GM19372 (cell line): ENCODE measurements around the gene CCNC.
"Not testable (repeated sequence)": the region's sequence is repeated elsewhere in the genome, so short reads cannot be mapped to it uniquely, and the experiment has no call there.

Experiments used
- ATAC-seq: cut with Tn5 transposase; IDR thresholded peaks from one replicate; pipeline ENCODE4 v1.9.1; 2021; ENCODE audit warnings: mild to moderate bottlenecking, low read depth, moderate library complexity; ENCODE audit not compliant: unreplicated experiment

The CCNC gene

DNA sequence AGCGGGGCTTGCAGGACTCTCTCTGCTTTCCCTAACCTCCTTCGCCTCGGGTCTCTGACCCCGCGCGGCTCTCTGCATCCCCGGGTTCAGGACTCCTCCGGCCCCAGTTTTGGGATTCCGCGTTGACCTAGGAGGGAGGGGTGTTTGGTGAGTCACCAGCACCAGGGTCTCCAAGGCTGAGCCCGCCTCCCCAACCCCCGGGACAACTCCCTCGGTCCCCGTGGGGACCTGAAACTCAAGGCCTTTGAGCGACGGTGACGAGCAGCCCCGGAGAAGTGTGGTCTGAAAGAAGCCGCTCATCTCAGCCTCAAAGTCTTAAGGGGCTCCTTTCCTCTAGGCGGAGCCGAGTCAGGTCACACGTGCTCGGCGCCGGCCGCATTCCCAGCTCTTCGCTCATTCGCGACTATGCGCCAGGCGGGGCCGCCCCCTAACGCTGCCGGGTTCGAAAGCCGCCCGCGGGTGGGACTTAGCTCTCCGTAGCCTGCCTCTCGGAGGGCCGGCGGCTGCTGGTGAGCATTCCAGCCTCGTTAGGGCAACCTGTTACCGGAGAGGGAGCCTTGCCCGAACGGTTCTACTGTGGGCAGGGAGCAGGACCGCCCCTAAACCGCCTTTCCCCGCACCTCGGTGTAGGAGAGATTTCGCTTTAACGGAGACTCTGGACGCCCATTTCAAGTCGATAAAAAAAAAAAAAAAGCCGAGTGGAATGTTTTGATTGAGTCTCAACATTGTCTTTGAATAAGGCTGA, 35.1 kb upstream of the CCNC start:
- no peak for ATAC-seq

DNA sequence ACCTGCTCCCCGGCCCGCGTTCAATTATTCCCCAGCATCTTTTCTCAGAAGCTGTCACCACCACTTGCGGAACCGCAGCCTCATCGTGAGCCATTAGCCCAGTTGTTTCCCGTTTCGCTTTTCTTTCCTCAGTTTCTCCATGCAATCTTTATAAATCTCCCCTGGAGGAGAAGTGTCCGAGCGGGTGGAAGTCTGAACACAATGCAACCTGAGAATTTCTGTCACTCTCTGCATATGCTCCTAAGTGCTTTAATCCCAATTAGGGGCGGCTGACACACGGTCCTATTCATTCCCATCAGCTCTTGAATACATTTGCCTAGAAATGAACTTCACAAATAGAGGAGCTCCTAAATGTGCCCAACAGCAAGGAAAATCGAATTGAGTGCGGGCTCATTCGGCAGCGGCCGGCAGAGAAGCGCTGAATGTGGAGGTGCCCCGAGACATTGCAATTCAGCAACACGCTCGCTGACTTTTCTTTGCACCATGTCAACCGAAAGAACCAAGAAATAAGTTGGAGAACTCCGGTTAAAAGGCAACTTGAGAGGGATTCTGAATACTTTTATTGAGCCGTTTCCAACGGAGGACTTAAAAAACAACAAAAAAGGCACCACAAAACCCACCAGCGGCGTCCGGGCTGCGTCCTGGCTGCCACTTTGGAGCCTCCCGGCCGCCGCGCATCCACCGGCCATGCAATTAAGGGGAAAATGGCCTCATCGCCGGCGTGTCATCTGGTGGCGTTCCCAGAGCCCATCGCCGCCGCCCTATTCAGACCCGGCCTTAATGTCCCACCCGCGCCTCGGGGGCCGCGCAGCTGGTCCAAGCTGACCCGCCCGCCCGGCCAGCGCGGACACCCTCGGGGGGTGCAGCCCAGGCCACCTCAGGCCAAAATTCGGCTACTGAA, 34.3 kb upstream of the CCNC start:
- no peak for ATAC-seq

DNA sequence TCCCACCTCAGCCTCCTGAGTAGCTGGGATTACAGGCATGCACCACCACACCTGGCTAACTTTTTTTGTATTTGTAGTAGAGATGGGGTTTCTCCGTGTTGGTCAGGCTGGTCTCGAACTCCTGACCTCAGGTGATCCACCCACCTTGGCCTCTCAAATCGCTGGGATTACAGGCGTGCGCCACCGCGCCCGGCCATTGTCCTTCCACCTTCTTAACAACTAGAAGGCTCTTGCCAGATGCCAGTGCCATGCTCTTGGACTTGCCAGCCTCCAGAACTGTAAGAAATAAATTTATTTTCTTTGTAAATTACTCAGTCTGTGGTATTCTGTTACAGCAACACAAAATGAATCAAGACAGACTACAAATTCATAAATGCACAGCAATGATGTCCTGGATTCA, 26.2 kb upstream of the CCNC start:
- ATAC-seq, result not testable (repeated sequence)

DNA sequence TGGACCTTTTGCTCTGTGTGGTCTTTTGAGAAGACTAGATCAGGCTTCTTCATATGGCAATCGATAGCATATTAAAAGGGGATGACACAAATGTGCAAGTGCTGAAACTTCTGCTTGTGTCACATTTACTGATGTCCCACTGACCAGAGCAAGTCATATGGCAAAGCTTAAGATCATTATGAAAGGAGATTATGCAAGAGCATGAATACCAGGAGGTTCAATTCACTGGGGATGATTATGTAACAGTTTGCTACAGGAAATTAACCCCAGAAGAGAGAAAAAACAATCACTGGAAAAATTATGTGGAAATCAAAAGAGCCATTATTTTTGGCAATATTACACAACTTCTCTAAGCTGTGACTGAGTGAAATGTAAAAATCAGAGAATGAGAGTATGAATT, 24.4 kb upstream of the CCNC start:
- ATAC-seq, result no peak

DNA sequence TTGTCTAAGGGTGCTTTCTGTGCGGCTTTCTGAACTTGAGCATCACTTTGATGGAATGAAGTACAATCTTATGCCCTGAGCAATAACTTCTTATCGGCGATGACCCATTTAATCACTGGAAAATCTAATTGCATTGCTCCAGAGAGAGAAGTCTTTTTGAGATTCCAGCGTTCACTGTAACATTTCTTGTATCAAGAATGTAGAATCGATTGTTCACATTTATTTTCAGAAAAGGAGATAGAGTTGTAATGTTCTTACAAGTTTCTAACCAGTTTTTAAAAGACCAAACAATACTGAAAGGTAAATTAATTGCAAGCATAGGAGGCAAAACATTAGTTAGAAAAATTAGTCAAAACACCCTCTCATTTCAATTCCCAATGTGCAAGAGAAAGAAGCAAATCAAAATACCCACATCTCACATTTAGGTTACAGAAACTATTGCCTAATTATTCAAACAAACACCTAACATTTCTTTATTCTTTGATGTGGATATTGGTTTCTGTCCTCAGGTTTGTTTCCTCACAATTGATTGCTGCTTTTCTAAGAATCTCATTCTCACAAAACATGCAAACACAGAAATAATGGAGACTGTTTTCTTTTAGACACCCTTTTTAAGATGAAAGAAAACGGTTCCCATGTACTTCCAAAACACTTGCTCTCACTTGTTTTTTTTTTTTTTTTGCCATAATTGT, 23.4 kb upstream of the CCNC start:
- no peak for ATAC-seq

DNA sequence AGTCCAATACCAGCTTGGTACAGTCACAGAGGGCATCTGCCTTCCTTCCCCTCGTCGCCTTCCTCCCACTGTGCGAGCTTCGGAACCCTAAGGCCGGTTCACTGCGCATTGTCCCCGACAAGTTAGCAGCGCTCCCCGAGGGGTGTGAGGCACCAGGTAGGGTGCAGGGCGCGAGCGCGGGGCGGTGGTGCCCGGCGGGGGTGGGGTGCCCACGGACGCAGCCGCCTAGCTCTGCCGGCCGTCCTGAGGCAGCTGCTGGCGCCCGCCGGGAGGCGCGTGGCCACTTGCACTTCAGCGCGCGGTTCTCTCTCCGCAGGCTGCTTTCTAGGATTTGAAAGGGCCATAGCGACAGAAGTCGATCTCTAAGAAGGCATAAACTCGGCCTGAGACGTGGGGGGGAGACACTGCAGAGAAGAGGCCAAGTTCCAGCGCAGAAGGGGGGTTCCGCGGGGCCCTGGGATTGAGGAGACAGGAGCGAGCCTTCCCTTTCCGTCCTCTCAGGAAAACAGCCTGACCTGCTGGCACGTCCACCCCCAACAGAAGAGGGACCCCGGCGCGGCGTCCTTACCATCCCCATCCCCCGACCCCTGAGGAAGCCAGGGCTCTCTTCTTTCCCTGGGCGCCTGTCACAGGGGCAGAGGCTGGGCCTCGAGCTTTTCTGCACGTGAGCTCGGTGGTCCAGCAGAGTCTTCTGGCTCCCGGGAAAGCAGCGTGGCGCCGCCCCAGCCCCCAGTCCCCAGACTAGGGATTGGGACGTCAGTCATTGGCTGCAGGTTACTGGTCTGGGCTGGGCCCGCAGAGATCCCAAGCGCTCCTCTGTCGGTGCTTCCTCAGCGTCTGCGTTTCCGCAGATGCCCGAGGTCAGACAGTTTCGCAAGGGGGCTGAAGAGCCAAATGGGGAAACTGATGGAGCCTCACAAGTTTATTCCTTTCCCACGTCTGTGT, 22.5 kb upstream of the CCNC start:
- no peak for ATAC-seq

DNA sequence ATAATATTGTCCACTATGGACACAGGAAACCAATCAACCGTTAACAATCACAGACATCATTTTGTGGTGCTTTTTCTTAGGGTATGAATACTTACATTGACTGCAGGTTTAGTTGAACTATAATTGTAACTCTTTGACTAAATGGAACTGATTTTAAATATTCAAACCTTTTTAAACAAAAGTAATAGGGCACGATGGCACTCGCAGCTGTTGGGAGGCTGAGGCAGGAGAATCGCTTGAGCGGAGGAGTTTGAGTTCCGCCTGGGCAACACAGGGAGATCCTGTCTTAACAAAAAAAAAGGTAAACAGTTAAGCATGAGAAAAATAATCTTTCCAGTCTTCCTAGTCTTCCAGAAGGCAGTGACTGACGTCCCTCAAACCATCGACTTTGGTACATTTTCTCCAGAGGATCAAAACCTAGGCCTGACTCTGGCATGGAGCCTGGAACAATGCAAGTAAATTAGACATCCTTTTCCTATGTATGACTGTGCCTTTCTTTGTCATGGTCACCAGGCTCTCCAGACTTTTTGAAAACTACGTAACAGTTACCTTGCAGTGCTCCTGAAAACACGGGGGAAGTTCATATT, 21.5 kb upstream of the CCNC start:
- no peak for ATAC-seq

DNA sequence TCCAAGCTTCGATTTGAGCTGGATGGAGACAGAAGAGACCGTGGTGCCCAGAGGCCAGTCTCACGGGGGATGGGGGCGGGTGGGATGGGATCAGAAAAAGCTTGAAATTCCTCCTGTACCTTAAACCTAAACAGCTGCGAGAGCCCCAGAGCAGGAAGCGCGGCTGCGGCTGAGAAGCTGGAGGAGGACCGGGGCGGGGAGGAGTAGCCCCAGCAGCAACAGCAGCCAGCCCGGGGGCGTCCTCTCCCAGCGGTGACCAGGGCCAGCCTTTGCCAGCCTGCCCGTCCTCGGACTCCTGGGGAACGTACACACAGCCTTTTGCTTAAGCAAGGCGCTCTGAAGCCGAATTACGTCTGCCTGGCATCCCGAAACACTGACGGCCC, 20.8 kb upstream of the CCNC start:
- ATAC-seq, result peak; percentile 28

DNA sequence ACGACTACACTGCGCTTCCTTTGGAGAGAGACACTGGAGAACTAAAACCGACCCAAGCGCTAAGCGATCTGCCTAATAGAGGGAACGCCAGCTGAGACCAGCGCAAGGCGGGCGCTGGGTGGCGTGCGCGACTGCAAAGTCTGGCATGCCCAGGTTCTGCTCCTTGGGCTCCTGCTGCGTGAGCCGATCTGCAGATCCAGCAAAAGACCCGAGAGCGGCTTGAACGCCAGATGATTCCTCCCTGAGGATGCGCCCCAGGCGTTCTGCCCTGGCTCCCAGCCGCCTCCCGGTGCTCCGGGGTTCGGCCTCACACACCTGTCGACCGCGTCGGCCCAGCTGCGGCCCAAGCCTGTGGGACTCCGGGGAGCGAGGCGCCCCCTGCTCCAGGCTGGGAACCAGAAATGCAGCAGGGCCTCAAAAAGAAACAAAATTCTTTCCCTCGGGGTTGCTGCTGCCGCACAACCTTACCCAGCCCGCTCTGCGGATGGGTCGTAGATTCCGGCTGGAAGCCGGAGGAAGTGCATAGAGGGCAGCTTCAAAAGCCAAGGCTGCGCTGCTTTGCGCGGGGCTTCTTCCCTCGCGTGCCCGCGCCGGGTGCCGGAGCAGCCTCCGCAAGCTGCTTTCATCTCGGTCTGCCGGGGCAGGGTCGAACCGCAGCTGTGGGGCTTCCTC, 20.3 kb upstream of the CCNC start:
- ATAC-seq, result peak; percentile 84

DNA sequence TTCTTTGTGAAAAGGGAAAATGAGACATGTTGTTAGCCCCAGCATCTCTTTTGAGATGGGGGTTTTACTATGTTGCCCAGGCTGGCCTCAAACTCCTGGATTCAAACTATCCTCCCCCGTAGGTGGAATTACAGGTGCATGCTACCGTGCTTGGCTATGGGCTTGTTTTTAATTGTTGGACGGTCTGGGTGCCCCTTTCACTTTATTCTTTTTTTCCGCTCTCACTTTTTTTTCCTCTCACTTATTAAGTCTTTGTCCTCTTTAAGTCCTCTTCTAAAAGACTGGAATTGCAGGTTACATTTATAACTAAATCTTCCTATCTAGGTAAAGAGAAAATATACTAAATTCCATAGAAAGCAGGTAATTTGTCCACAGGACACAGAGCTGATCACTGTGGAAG, 19.3 kb upstream of the CCNC start:
- no peak for ATAC-seq

DNA sequence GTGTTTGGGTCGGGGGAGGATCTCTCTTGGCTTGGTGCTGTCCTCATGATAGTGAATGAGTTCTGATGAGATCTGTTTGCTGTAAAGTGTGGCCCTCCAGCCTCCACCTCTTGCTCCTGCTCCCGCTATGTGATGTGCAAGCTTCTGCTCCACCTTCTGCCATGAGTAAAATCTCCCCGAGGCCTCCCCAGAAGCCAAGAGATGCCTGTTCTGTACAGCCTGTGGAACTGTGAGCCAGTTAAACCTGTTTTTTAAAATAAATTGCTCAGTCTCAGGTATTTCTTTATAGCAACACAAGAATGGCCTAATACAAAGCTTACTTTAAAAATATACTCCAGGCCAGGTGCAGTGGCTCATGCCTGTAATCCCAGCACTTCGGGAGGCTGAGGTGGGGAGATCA, 11.3 kb upstream of the CCNC start:
- ATAC-seq, result no peak

DNA sequence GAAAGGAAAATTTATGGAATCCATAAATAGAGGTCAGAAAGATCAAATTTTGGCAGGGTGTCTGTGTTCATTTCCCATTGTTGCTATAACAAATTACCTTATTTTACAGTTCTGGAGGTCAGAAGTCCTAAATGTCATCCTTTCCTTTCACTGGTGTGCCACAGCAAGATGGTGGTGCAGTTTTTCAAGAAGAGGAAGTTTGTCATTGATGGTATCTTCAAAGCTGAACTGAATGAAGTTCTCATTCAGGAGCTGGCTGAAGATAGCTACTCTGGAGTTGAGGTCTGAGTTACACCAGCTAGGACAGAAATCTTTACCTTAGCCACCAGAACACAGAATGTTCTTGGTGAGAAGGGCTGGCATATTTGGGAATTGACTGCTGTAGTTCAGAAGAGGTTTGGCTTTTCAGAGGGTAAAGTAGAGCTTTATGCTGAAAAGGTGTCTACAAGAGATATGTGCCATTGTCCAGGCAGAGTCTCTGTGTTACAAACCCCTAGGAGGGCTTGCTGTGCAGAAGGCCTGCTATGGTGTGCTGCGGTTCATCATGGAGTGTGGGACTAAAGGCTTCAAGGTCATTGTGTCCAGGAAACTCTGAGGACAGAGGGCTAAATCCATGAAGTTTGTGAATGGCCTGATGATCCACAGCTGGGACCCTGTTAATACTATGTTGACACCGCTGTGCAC, 7.2 kb upstream of the CCNC start:
- ATAC-seq, result no peak

DNA sequence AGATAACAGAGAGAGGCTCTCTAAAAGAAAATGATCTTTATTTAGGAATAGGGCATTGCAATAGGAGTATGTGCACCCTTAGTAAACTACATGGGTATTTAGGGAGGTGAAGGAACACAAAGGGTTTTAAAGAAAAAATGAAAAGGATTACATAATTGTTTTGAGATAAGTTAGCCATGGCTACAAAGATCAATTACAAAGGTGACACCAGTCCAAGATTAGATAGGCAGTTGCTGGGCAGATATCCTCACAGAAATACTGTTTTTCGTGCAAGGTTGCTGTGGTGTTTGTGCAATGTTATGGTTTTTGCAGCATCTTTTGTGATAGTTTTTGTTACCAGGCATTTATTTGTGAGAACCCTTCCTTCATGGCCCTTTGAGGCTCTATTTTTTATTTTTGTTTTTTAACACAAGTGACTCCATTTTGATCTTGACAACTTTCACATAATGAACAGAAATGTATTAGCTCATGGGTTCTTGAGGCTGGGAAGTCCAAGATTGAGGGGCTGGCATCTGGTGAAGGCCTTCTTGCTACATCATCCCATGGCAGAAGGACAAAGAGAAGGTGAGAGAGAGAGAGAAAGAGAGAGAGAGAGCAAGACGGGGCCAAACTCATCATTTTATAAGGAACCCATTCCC, 5.6 kb upstream of the CCNC start:
- no peak for ATAC-seq

DNA sequence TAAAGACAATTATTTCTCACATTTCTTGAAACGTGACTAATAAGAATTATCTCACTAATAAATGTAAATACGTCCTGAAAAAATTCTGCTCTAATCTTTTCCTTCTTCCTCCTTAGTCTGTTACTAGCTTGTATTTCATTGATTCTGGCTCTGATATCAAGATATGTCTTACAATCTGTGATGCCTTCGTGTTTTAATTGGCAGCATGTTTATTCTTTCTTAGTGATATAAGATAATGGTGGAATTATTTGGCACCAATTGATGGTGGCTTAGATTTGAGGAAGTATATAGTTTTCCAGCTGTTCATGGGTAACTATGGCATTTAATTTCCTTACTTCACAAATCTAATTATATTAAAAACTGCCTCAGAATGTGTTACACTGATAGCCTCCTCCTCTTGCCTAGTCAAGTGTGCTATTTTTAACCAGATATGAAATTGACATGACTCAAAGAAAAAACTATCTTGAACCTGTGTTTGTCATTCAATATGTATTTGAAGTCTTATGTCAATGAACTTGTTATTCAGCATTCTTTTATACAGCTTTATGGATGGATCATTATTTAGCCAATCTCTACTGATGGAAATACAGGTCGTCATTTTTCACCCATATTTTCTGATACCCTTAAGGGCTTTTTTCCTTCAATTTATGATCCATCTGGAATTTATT, 5.3 kb downstream of the CCNC start:
- ATAC-seq, result no peak

DNA sequence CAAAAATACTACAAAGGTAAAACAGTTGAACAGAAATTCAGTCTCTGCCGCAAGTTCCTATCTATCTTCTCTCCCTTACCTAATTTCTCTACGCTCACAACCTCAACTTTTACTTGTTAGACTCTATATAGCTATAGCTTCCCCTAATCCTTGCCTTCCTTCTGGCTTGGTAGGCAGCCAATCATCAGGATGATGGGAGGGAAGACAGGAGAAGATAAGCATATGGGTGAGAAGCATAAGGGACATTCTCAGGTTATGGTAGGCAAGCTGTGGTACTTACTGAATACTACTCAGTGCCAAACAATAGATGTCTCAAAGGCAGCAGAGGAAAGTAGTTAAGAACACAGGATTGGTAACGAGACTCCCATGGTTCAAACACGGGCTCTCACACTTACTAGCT, 7.8 kb downstream of the CCNC start:
- ATAC-seq, result no peak

DNA sequence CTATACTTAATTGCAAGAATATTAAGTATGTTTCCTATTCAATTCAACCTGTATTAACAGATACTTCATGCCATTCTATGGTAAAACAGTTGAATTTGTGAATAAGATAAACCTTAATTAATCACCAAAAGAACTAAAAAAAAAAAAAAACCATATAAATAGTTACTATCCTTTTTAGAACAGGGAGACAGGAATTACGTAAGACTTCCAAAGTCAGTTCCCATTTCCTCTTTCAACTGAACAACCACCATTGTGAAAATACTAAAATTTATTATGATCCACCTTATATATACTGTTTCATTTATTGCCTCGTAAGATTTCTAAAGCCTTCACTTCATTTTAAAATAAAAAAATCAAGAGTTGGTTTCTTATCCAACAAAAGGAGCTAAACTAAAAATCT, 9.4 kb downstream of the CCNC start:
- ATAC-seq, result no peak

DNA sequence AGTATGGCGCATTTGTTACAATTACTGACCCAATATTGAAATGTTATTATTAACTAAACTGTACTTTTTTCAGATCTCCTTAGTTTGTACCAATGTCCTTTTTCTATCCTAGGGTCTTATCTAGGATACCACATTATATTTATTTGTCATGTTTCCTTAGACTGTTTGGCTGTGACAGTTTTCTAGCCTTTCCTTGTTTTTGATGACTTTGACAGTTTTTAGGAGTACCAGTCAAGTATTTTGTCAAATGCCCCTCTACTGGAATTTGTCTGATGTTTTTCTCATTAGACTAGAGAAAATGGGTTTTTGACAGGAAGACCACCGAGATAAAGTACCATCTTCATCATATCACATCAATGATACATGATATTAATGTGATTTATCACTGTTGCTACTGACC, 14.6 kb downstream of the CCNC start:
- no peak for ATAC-seq
